NT2/D1 (cell line): ENCODE results near the gene ST3GAL4.
"Not testable (repeated sequence)": the region's sequence is repeated elsewhere in the genome, so short reads cannot be mapped to it uniquely, and the experiment has no call there.

Experiments
- DNase-seq: peaks from one replicate; pipeline ENCODE4 v3.0.0-alpha.2; 2011; ENCODE audit warnings: low read depth, low spot score
- H3K27me3 ChIP-seq: 2 replicates; pipeline ENCODE4 v1.6.0; 2011; ENCODE audit warnings: mild to moderate bottlenecking; ENCODE audit not compliant: insufficient read length, insufficient read depth
- H3K36me3 ChIP-seq: 2 replicates; pipeline ENCODE4 v1.6.1; 2011; ENCODE audit warnings: mild to moderate bottlenecking, low read length, mixed read lengths; ENCODE audit not compliant: insufficient read depth, insufficient read length
- H3K4me1 ChIP-seq: 2 replicates; pipeline ENCODE4 v1.5.1; 2011; ENCODE audit not compliant: insufficient read depth, insufficient read length
- H3K4me3 ChIP-seq: 2 replicates; pipeline ENCODE4 v1.5.1; 2011; ENCODE audit warnings: low read depth; ENCODE audit not compliant: insufficient read length
- H3K9ac ChIP-seq: 2 replicates; pipeline ENCODE4 v1.6.0; 2011; ENCODE audit warnings: low read depth; ENCODE audit not compliant: insufficient read length
- H3K9me3 ChIP-seq: 2 replicates; pipeline ENCODE4 v1.5.1; 2011; ENCODE audit warnings: mild to moderate bottlenecking, low read length; ENCODE audit not compliant: insufficient read depth
- SUZ12 ChIP-seq: IDR thresholded peaks from 2 replicates; pipeline ENCODE4 v1.6.1; 2011; ENCODE audit not compliant: insufficient read length, insufficient read depth; ENCODE audit errors: extremely low read depth
- YY1 ChIP-seq: IDR thresholded peaks from 2 replicates; pipeline ENCODE4 v1.6.1; 2011; ENCODE audit not compliant: insufficient read length, insufficient read depth
- ZNF274 ChIP-seq: IDR thresholded peaks from 2 replicates; pipeline ENCODE4 v1.6.1; 2011; ENCODE audit warnings: mild to moderate bottlenecking, low read depth, low read length

The ST3GAL4 gene

DNA sequence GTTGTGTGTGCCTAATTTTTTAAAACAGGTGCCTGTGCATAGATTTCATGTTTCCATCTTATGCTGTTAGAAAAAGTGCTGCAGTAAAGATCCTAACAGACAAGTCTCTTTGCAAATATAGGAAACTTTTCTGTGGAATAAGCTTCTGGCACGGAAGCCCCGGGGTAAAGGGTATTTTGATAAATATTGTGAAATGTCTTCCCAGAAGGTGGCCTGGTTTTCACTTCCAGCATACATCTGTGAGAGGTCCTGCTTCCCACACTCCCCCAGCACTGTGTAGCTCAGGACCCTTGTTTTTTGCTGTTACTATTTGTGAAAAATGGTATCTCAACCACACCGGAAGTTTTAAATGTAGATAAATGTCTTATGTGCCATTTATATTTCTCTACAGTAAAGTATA, 14.5 kb downstream of the ST3GAL4 start:
- Histone ChIP-seq H3K4me1 (peaks cover 8% of the 10 kb centered on the region), H3K9me3 (no peaks in the 10 kb centered on the region), H3K9ac (no peak overlapping the region), H3K36me3 (no peaks in the 10 kb centered on the region), H3K4me3 (no peak overlapping the region), H3K27me3 (no peaks in the 10 kb centered on the region)
- no peak for TF ChIP-seq ZNF274
- no peak for TF ChIP-seq YY1
- TF ChIP-seq SUZ12: no peak
- DNase-seq: no peak

DNA sequence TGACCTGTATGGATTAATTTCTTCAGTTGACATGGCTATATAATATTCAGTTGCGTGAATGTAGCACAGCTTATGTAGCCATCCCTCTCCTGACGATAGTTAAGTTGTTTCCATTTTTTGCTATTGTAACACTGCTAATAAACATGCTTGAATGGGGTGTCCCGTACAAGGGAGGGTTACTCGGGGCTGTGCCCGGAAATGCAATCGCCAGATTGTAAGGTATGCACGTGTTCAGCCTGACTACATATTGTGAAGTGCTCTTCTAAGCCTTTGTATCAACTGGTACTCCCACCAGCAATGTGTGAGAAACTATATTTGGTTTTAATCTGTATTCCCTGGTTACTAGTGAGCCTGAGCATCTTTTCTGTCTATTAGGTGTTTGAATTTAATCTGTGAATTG, 16.1 kb downstream of the ST3GAL4 start:
- Histone ChIP-seq H3K9ac (no peak overlapping the region), H3K36me3 (no peaks in the 10 kb centered on the region), H3K9me3 (no peaks in the 10 kb centered on the region), H3K4me3 (no peak overlapping the region), H3K4me1 (peaks cover 4% of the 10 kb centered on the region), H3K27me3 (no peaks in the 10 kb centered on the region)
- DNase-seq: no peak
- TF ChIP-seq SUZ12 (no peak), YY1 (no peak), ZNF274 (no peak)

DNA sequence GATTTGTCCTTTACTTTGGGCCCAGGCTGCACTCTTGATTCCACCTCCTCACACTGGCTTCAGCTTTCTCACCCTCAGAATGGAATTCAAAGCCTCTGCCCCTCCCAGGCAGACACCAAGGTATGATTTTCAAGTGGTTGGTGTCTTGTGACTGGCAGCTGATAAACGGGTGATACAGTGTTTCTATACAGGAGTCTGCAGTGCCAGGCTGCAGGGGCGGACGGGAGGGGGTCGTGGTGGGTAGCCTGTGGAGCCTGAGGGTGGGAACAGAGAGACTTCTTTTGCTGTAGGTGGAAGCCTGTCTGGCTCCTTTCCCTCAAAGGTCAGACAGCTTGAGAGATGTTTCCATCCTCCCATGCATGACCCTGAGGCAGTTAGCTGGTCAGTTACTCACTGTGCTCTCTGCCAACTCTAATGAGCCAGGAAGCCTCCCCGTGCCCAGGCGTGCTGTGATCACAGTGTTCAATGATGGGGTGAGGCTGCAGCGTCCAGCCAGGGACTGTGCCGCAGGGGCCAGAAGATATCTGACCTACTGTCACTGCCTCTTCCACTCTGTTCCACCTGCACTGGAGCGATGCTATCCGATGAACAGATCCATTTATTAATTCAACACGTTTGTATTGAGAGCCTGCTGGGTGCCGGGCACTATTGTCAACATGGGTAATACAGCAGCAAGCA, 18.0 kb downstream of the ST3GAL4 start:
- H3K27me3 ChIP-seq, H3K36me3 ChIP-seq, H3K9me3 ChIP-seq, H3K4me3 ChIP-seq, DNase-seq, H3K4me1 ChIP-seq, H3K9ac ChIP-seq: not testable (repeated sequence)

DNA sequence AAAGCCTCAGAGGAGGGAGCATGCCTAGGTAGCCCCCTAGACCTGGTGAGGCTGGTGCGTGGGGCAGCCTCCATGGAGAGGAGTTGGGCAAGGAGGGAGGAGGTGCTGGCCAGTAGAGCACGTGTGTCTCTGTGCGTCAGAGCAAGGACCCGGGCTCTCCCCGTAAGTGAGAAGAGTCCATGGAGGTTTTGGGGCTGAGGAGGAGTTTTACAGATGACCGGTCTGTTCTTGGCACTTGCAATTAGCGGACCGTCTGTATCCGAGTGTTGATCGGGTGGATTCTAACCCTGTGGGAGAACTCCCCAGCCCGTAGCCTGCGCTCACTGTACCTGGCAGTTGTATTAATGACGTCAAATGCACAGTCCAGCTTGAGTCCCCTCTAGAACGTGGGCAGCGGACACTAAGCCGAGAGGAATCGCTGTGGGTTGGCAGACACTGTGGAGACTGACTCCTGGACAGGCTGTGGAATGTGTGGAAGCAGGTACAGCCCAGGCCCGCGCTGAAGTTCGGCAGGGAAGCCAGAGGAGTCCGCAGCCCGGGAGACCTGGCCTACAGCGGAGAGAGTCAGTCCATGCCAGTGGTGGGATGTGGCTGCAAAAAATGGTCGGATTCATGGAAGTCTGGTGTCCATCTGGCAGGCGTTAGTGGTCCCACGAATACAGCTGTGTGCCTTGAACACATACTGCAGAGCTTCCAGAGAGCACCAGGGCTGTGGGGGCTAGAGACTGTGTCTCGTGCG, 19.2 kb downstream of the ST3GAL4 start:
- H3K9me3 ChIP-seq, H3K36me3 ChIP-seq, H3K4me3 ChIP-seq, H3K27me3 ChIP-seq, H3K4me1 ChIP-seq, DNase-seq, H3K9ac ChIP-seq: not testable (repeated sequence)

DNA sequence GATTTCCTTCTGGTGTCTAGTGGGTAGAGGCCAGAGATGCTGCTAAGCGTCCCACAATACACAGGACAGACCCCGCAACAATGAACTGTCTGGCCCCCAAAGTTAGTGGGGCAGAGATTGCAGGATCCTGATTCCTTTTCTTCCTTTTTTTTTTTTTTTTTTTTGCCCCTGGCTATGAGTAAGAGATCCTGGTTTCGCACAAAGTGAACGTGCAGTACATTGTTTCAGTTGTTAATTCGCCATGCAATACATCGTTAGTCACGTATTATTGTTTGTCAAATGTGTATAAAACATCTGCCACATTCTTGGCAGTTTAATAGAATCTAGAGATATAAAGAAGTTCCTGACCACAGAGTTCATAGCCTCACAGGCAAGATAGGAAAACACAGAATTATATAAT, 20.2 kb downstream of the ST3GAL4 start:
- H3K4me1 ChIP-seq: no peaks in the 10 kb centered on the region
- no peaks in the 10 kb centered on the region for H3K36me3 ChIP-seq
- no peaks in the 10 kb centered on the region for H3K27me3 ChIP-seq
- TF ChIP-seq ZNF274 (no peak), SUZ12 (no peak), YY1 (no peak)
- no peak overlapping the region for H3K4me3 ChIP-seq
- no peaks in the 10 kb centered on the region for H3K9me3 ChIP-seq
- no peak for DNase-seq
- H3K9ac ChIP-seq: no peak overlapping the region

DNA sequence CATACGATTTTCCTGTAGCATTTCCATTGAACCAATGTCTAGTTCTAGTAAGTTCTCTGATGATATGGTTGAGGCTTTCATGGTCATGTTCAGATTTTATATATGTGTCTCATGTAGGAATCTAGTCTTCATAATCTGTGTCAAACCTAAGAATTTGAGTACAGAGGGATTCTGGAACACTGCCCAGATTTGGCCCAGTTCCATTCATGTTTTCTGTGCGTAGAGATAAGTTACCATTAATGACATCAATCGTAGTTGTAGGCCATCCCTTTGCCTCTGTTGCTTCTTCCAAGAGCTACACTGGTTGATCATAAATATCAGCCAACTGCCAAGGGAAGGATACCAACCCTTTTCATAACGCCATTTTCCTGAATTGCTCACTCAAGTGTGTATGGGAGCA, 23.3 kb downstream of the ST3GAL4 start:
- Histone ChIP-seq H3K4me1 (peaks cover 3% of the 10 kb centered on the region), H3K9ac (no peak overlapping the region), H3K4me3 (no peak overlapping the region), H3K9me3 (no peaks in the 10 kb centered on the region), H3K27me3 (no peaks in the 10 kb centered on the region), H3K36me3 (no peaks in the 10 kb centered on the region)
- no peak for DNase-seq
- TF ChIP-seq ZNF274 (no peak), SUZ12 (no peak), YY1 (no peak)

DNA sequence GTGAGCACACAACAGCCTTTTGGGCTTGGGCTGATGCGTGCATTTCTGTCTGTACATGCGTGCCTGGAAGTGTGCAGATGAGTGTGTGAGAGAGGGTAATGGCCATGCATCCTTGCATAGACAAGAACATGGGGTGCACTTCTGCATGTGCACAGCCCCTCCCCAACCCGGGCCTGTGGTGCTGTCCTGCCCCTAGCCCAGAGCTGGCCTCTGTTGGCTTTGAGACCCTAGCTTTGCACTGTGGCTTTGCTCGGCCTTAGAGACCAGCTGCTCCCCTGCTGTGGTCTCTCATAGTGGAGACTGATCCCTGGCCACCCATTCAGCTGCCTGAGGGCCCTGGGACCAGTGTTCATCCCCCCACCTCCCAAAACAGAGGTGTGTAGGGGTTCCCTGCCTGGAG, 25.4 kb downstream of the ST3GAL4 start:
- TF ChIP-seq YY1 (no peak), ZNF274 (no peak), SUZ12 (no peak)
- no peaks in the 10 kb centered on the region for H3K36me3 ChIP-seq
- H3K4me3 ChIP-seq: no peak overlapping the region
- peaks cover 3% of the 10 kb centered on the region for H3K4me1 ChIP-seq
- H3K9me3 ChIP-seq: no peaks in the 10 kb centered on the region
- no peaks in the 10 kb centered on the region for H3K27me3 ChIP-seq
- H3K9ac ChIP-seq: no peak overlapping the region
- no peak for DNase-seq

DNA sequence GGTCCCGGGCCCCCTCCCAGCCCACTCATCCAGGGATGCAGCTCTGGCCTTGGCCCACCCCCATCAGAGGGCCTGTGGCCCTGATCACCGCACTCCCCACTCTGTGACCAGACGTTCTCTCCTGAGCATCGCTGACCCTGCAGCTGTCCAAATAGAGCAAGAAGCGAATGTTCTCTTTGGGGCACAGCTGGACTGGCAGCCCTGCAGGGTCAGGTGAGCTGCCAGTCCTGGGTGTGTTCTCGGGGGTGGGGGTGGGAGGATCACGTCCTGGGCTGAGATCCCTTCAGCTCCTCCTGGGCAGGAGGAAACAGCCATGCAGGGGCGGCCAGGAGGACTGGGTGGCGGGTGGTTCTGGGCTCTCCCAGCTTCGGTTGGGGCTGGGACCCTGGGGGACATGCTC, 26.5 kb downstream of the ST3GAL4 start:
- not testable (repeated sequence) for H3K27me3 ChIP-seq, H3K4me3 ChIP-seq, DNase-seq, H3K9me3 ChIP-seq, H3K9ac ChIP-seq, H3K4me1 ChIP-seq, H3K36me3 ChIP-seq

DNA sequence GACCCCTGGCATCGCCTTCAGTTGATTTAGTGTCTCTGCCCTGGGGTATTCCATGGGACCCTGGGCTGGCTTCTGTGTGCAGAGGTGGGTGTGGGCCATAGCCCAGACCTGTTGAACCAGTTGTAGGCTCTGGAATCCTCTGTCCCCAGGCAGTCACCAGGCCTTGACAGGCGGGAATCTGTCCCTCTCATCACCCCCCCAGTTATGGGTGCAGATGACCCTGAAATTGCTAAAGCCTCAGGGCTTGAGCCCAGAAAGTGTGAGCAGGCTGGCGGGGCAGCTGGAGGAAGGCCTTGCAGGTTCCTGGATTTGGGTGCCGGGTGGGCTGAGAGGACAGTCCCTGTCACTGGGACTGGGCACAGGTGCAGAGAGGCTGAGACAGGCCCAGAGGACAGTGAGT, 27.2 kb downstream of the ST3GAL4 start:
- DNase-seq, H3K36me3 ChIP-seq, H3K9me3 ChIP-seq, H3K4me1 ChIP-seq, H3K27me3 ChIP-seq, H3K4me3 ChIP-seq, H3K9ac ChIP-seq: not testable (repeated sequence)
